Smooth muscle cell (in vitro differentiated cells): ENCODE data around the gene NTN1. TPM values are rescaled to one million over a fixed set of nuclear protein-coding genes. Genes with fewer than 3 reads are reported as not detected.
A peak's percentile ranks its signal among the peaks of the same experiment; 100 is the strongest.

Experiments
- DNase-seq: peaks from one replicate; lab custom pipeline; 2025; ENCODE audit not compliant: unreplicated experiment; lab: John Stamatoyannopoulos, UW
- H2AFZ ChIP-seq: fragments of 200-600 bp; sonication (generic); 2 replicates; pipeline ENCODE4 v1.6.0; 2016; ENCODE audit warnings: antibody characterized with exemption, low read depth, mild to moderate bottlenecking
- H3F3A ChIP-seq: fragments of 200-600 bp; sonication (generic); 2 replicates; pipeline ENCODE4 v1.6.0; 2017; ENCODE audit warnings: antibody characterized with exemption, low read depth
- H3K27ac ChIP-seq: fragments of 200-600 bp; sonication (generic); 2 replicates; pipeline ENCODE4 v1.5.1; 2016; ENCODE audit warnings: low read depth, mild to moderate bottlenecking
- H3K27me3 ChIP-seq: fragments of 200-600 bp; sonication (generic); 2 replicates; pipeline ENCODE4 v1.6.1; 2016; ENCODE audit warnings: low read depth, mild to moderate bottlenecking
- H3K36me3 ChIP-seq: fragments of 200-600 bp; sonication (generic); 2 replicates; pipeline ENCODE4 v1.5.1; 2016; ENCODE audit warnings: low read depth
- H3K4me1 ChIP-seq: fragments of 200-600 bp; sonication (generic); 2 replicates; pipeline ENCODE4 v1.5.1; 2016; ENCODE audit warnings: low read depth
- H3K4me2 ChIP-seq: fragments of 200-600 bp; sonication (generic); 2 replicates; pipeline ENCODE4 v1.6.0; 2016; ENCODE audit warnings: mild to moderate bottlenecking
- H3K4me3 ChIP-seq: fragments of 200-600 bp; sonication (generic); 2 replicates; pipeline ENCODE4 v1.5.1; 2016; ENCODE audit warnings: mild to moderate bottlenecking
- H3K79me2 ChIP-seq: fragments of 200-600 bp; sonication (generic); 2 replicates; pipeline ENCODE4 v1.6.0; 2016; ENCODE audit warnings: low read depth, mild to moderate bottlenecking
- H3K9ac ChIP-seq: fragments of 200-600 bp; sonication (generic); 2 replicates; pipeline ENCODE4 v1.6.0; 2016; ENCODE audit warnings: low read depth
- H3K9me3 ChIP-seq: fragments of 200-600 bp; sonication (generic); replicated peaks from 2 replicates; pipeline ENCODE4 v1.5.1; 2016; ENCODE audit warnings: low read depth
- H4K20me1 ChIP-seq: fragments of 200-600 bp; sonication (generic); 2 replicates; pipeline ENCODE4 v1.6.0; 2016; ENCODE audit warnings: low read depth
- WGBS: methylation state at CpG from one replicate; pipeline ENCODE4 v1.1.7; 2016; ENCODE audit warnings: low lambda C conversion rate; 5-methylcytosine and 5-hydroxymethylcytosine counted together
- polyA plus RNA-seq: library from polyadenylated mRNA; unstranded; fragments of >200 nt; fragmentation: Nextera tagmentation; extraction: Ambion mirVana; gene quantifications from 2 replicates; pipeline ENCODE4 v1.2.1, GENCODE V29; 2016
- total RNA-seq: library from RNA; depleted of rRNA; stranded (reverse); fragments of >200 nt; gene quantifications from 2 replicates; pipeline ENCODE4 v1.2.3, GENCODE V29; 2014
- TF ChIP-seq, protein P1 (sequence below): fragments of 200-600 bp; sonication (generic); IDR thresholded peaks from 2 replicates; pipeline ENCODE4 v1.5.1; 2017; ENCODE audit warnings: borderline replicate concordance, mild to moderate bottlenecking, antibody characterized with exemption; ENCODE audit not compliant: insufficient read depth, poor library complexity, severe bottlenecking

NTN1 gene
- total and polyA plus RNA-seq, 2 experiments from 2014 or later, result 0.07 to 0.72 TPM

DNA sequence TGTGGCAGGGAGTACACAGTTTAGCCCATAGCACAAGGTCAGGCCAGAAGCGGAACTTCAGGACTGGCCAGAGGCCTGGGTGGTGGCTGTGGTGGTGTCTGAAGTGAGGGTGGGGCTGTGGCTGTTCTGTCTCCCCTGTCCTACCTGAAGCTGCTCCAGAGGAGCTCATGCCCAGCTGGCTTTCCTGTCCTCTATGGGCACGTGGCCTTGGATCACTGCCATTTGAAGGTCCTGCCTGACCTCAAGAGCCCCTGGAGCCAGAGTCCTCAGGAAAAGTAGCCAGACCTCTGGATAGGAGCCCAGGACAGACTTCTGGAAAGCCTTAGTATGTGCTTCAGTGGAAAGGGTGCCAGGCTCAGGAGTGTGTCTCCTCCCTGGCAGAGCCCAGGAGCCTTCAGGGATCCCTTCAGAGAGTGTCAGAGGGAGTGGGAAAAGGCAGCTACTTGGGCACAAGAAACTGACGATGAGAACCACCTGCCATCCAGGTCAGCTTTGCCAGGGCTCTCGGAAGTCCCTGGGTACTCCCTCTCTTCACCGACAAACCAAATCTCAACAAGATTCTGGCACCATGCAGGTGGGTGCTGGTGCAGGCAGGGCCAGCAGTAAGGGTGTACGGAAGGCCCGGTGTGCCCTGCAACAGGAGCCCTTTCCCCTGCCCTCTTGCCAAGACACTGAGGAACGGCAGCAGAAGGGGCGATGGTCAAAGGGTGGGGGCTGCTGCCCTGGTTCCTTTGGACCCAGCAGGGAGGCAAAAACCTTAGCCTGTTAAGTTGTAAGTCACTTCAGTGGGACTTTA, 153.7 kb downstream of the NTN1 start:
- WGBS, result 96% methylated on average over 9 of the region's 9 CpGs
- TF ChIP-seq, protein P1, sequence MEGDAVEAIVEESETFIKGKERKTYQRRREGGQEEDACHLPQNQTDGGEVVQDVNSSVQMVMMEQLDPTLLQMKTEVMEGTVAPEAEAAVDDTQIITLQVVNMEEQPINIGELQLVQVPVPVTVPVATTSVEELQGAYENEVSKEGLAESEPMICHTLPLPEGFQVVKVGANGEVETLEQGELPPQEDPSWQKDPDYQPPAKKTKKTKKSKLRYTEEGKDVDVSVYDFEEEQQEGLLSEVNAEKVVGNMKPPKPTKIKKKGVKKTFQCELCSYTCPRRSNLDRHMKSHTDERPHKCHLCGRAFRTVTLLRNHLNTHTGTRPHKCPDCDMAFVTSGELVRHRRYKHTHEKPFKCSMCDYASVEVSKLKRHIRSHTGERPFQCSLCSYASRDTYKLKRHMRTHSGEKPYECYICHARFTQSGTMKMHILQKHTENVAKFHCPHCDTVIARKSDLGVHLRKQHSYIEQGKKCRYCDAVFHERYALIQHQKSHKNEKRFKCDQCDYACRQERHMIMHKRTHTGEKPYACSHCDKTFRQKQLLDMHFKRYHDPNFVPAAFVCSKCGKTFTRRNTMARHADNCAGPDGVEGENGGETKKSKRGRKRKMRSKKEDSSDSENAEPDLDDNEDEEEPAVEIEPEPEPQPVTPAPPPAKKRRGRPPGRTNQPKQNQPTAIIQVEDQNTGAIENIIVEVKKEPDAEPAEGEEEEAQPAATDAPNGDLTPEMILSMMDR, result no peak
- Histone ChIP-seq H3K9me3 (no peaks in the 10 kb centered on the region), H3K9ac (no peak overlapping the region), H3K27ac (no peak overlapping the region), H4K20me1 (no peaks in the 10 kb centered on the region), H3K4me2 (no peak overlapping the region), H2AFZ (no peak overlapping the region), H3F3A (no peaks in the 10 kb centered on the region), H3K27me3 (no peaks in the 10 kb centered on the region), H3K4me1 (peaks cover 4% of the 10 kb centered on the region), H3K79me2 (no peaks in the 10 kb centered on the region), H3K36me3 (no peaks in the 10 kb centered on the region), H3K4me3 (no peak overlapping the region)
- no peak for DNase-seq

DNA sequence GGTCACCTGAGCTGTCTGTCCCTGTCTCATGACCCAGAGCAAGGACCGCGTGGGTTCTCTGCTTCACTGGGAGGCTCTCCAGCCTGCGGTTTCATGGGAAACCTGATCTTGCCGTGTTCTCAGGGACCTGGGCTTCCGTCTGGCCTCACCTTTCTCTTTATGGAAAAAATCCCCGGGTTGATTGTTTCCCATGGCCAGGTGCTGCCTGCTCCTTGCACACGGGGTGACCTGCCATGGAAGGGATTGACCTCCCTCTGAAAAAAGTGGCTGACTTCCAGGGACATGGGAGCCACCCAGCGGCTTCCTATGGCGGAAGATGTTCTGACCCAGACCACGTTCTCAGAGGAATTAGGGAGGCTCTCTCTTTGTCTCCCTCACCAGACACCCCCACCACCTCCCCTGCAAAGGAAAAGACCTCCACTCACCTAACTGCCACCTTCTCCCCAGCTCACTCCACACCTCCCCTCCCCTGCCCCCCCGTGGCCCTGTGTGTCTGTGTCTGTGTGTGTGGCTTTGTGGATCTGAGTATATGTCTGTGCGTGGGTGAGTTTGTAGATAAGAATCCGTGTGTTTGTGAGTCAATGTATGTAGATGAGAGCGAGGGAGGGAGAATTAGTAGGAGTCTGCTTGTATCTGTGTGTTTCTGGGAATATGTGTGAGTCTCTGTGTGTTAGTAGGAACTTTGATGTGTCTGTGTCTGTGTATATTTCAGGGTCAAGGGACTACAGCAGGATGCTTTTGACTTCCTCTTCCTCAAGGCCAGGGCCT, 154.6 kb downstream of the NTN1 start:
- H3K9ac ChIP-seq, result no peak overlapping the region
- peak overlapping the region; percentile 31 for H3K4me2 ChIP-seq
- no peak for DNase-seq
- H3K27ac ChIP-seq, result no peak overlapping the region
- no peak overlapping the region for H2AFZ ChIP-seq
- no peaks in the 10 kb centered on the region for H3K9me3 ChIP-seq
- WGBS, result 65% methylated on average over 14 of the region's 14 CpGs
- H3K27me3 ChIP-seq, result no peaks in the 10 kb centered on the region
- H3F3A ChIP-seq, result no peaks in the 10 kb centered on the region
- H4K20me1 ChIP-seq, result no peaks in the 10 kb centered on the region
- H3K4me3 ChIP-seq, result no peak overlapping the region
- peaks cover 4% of the 10 kb centered on the region for H3K4me1 ChIP-seq
- no peaks in the 10 kb centered on the region for H3K36me3 ChIP-seq
- TF ChIP-seq, protein P1, result no peak
- no peaks in the 10 kb centered on the region for H3K79me2 ChIP-seq

DNA sequence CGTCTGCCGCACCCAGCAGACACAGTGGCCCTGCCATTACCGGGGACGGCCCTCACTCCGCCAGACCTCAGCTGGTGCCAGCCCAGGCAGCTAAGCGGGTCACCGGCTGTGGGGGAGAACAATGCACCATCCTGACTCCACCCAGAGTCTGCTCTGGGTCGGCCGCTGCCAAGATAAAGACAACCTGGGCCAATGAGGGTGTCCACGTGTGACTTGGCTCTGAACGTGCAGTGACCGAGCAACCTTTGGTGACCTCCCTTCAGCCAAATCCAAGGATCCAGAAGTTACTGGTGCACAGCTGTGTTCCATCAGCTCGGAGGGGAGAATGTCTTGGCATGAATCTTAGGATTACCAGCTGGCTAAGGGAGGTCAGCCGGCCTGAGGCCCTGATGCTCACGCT, 155.9 kb downstream of the NTN1 start:
- Histone ChIP-seq H3K4me3 (no peak overlapping the region), H3F3A (no peaks in the 10 kb centered on the region)

More for the DNA sequence above, 155.9 kb downstream of the NTN1 start:
- Histone ChIP-seq H3K9me3 (no peaks in the 10 kb centered on the region), H3K4me1 (peaks cover 4% of the 10 kb centered on the region), H3K4me2 (no peak overlapping the region), H3K36me3 (no peaks in the 10 kb centered on the region), H4K20me1 (no peaks in the 10 kb centered on the region), H3K9ac (no peak overlapping the region), H3K79me2 (no peaks in the 10 kb centered on the region), H3K27me3 (no peaks in the 10 kb centered on the region), H3K27ac (no peak overlapping the region), H2AFZ (no peak overlapping the region)
- 95% methylated on average over 15 of the region's 15 CpGs for WGBS
- TF ChIP-seq, protein P1, result no peak
- DNase-seq, result no peak
